GM12878 (cell line): Measurements from ENCODE around the gene DTNBP1. TPM values are rescaled to one million over a fixed set of nuclear protein-coding genes. Genes with fewer than 3 reads are reported as not detected.

Experiments
- ATAC-seq: fragments of 200-7000 bp; cut with Tn5 transposase; 3 replicates; pipeline ENCODE4 v1.9.1; 2020; ENCODE audit warnings: mild to moderate bottlenecking, moderate library complexity
- BruUV-seq: library from RNA; stranded (reverse); fragments of 400-500 nt; replicated peaks from 2 replicates; lab custom pipeline; 2021; lab: Mats Ljungman, UMichigan
- CTCF ChIA-PET: fragments of 300-600 bp; sonication (Branson Sonifier 250); formaldehyde crosslinking; extraction: SDS; loops from one replicate; lab custom pipeline; 2021; ENCODE audit warnings: inconsistent platforms; lab: Yijun Ruan, JAX
- POLR2A ChIA-PET: fragments of 350-600 bp; formaldehyde crosslinking; extraction: SDS; loops from one replicate; lab custom pipeline; 2021; ENCODE audit warnings: inconsistent platforms; lab: Charles Lee
- RAD21 ChIA-PET: fragments of 300-600 bp; sonication (Branson Sonifier 250); formaldehyde crosslinking; loops from one replicate; lab custom pipeline; 2023; ENCODE audit warnings: antibody characterized with exemption; ENCODE audit not compliant: unreplicated experiment; lab: Charles Lee
- SMC1A ChIA-PET: fragments of 300-600 bp; sonication (Branson Sonifier 250); formaldehyde crosslinking; loops from one replicate; lab custom pipeline; 2023; ENCODE audit not compliant: unreplicated experiment, uncharacterized antibody; lab: Charles Lee
- DNase-seq: peaks from one replicate; pipeline ENCODE4 v3.0.0-alpha.2; 2011; ENCODE audit warnings: low read depth, low spot score
- FAIRE-seq: peaks from 3 replicates; lab custom pipeline; 2011; peaks lifted over from hg19 to GRCh38; lab: Jason Lieb, UNC
- H2AFZ ChIP-seq: 2 replicates; pipeline ENCODE4 v1.6.0; 2011; ENCODE audit warnings: low read depth, low read length, control low read depth; ENCODE audit not compliant: control insufficient read depth
- H3K27ac ChIP-seq: 2 replicates; pipeline ENCODE4 v1.5.1; 2011; ENCODE audit warnings: control low read depth; ENCODE audit not compliant: control insufficient read depth, insufficient read depth
- H3K27me3 ChIP-seq, 2 experiments: replicated peaks in 1 of 2; 2 replicates each; pipeline versions ENCODE4 v1.6.0 to v1.6.1; 2011; ENCODE audit warnings: low read length in 1 of 2; ENCODE audit not compliant: control insufficient read depth in 2 of 2, insufficient read depth in 2 of 2
- H3K36me3 ChIP-seq, 2 experiments: 2 replicates each; pipeline ENCODE4 v1.5.1; 2011; ENCODE audit warnings: low read length in 1 of 2; ENCODE audit not compliant: control insufficient read depth in 2 of 2, insufficient read depth in 2 of 2
- H3K4me1 ChIP-seq: 2 replicates; pipeline ENCODE4 v1.6.1; 2011; ENCODE audit warnings: mild to moderate bottlenecking, low read length, moderate library complexity, mixed read lengths; ENCODE audit not compliant: control insufficient read depth, insufficient read depth
- H3K4me2 ChIP-seq: 2 replicates; pipeline ENCODE4 v1.6.0; 2011; ENCODE audit warnings: control low read depth; ENCODE audit not compliant: control insufficient read depth, insufficient read depth
- H3K4me3 ChIP-seq: fragments of 200-600 bp; sonication (generic); 2 replicates; pipeline ENCODE4 v1.5.1; 2016
- H3K79me2 ChIP-seq: 2 replicates; pipeline ENCODE4 v1.6.0; 2011; ENCODE audit warnings: low read length; ENCODE audit not compliant: control insufficient read depth, insufficient read depth
- H3K9ac ChIP-seq: 2 replicates; pipeline ENCODE4 v1.8.0; 2011; ENCODE audit warnings: low read length, control low read depth, mixed read lengths; ENCODE audit not compliant: control insufficient read depth, insufficient read depth
- H3K9me3 ChIP-seq: replicated peaks from 3 replicates; pipeline ENCODE4 v1.5.1; 2011; ENCODE audit warnings: mild to moderate bottlenecking, low read length; ENCODE audit not compliant: control insufficient read depth, insufficient read depth
- H4K20me1 ChIP-seq: 2 replicates; pipeline ENCODE4 v1.6.0; 2011; ENCODE audit not compliant: control insufficient read depth, insufficient read depth
- HDAC2 ChIP-seq: fragments of 200-600 bp; sonication (generic); IDR thresholded peaks from 2 replicates; pipeline ENCODE4 v1.6.1; 2017
- KDM1A ChIP-seq: fragments of 200-600 bp; sonication (generic); IDR thresholded peaks from 2 replicates; pipeline ENCODE4 v1.6.1; 2016; ENCODE audit warnings: borderline replicate concordance
- MTA2 ChIP-seq: fragments of 450-650 bp; IDR thresholded peaks from 2 replicates; pipeline ENCODE4 v1.6.1; 2016; ENCODE audit warnings: low read depth, mild to moderate bottlenecking, moderate library complexity
- MYB ChIP-seq: fragments of 150-350 bp; IDR thresholded peaks from 2 replicates; pipeline ENCODE4 v1.6.1; 2014; ENCODE audit warnings: mild to moderate bottlenecking, low read depth, low read length, borderline replicate concordance
- PBX3 ChIP-seq: IDR thresholded peaks from 2 replicates; pipeline ENCODE4 v1.6.1; 2011; ENCODE audit warnings: mild to moderate bottlenecking, low read depth, low read length, moderate library complexity; ENCODE audit not compliant: insufficient replicate concordance
- RBBP5 ChIP-seq: fragments of 200-600 bp; sonication (generic); conservative IDR thresholded peaks from 2 replicates; pipeline ENCODE4 v1.6.1; 2016
- WGBS: methylation state at CpG from one replicate; pipeline ENCODE4 v1.1.6; 2016; ENCODE audit warnings: low lambda C conversion rate; ENCODE audit not compliant: insufficient replicate concordance, insufficient coverage; ENCODE audit errors: missing lambda C conversion rate; 5-methylcytosine and 5-hydroxymethylcytosine counted together
- in situ Hi-C: fragments of 300-500 bp; cut with MboI; formaldehyde crosslinking; loops from 9 replicates; pipeline ENCODE4 v1.14.3; 2018; ENCODE audit warnings: mixed read lengths
- intact Hi-C: fragments of 100-400 bp; cut with micrococcal nuclease; formaldehyde crosslinking; loops from one replicate; pipeline ENCODE4 v1.14.2; 2022; ENCODE audit not compliant: unreplicated experiment
- polyA plus RNA-seq, 11 experiments: library from polyadenylated mRNA; depleted of rRNA in 4 of 11; unstranded in 6 of 11; stranded (reverse) in 5 of 11; fragments of >200 nt; fragmentation: Nextera tagmentation in 4 of 11; fragmentation: Illumina TruSeq in 1 of 11; extraction: Ambion mirVana in 4 of 11; extraction: Trizol in 1 of 11; gene quantifications; 1 replicate in 1 of 11; 2 replicates in 10 of 11; pipeline versions ENCODE4 v1.2.1 to v1.2.3, GENCODE V29; 2011 to 2016; ENCODE audit warnings: inconsistent platforms in 2 of 11, missing spikeins in 2 of 11, low read depth in 1 of 11
- total RNA-seq, 4 experiments: library from RNA; depleted of rRNA in 3 of 4; stranded (reverse); fragments of >200 nt in 3 of 4; fragmentation: Illumina TruSeq in 1 of 4; extraction: Trizol in 1 of 4; gene quantifications; 2 replicates each; pipeline versions ENCODE4 v1.2.1 to v1.2.3, GENCODE V29; 2013 to 2021
- TF ChIP-seq, protein P1 (sequence below): IDR thresholded peaks from 2 replicates; pipeline ENCODE4 v1.6.1; 2012; ENCODE audit warnings: improper control_type of control experiment, low read depth, low read length; ENCODE audit not compliant: insufficient replicate concordance

DTNBP1 gene
- total and polyA plus RNA-seq, 10 of the 15 experiments (the other 5 are each of a cell fraction or from before 2014, with no cell fraction given) = 7.1 to 40.3 (median 20.1) TPM

- DNase-seq = no peak
- H3K27ac ChIP-seq = no peak overlapping the region
- H3K36me3 ChIP-seq = peaks cover 0 to 13% of the 10 kb centered on the region in 2 experiments; a peak in 3 of 4 replicates
- in situ Hi-C loops (loop anchor here (25.0 kb wide), 1 partner anchor 1406 kb away; no protein-coding TSS in a partner anchor), intact Hi-C loops (no loop called here)
- ChIA-PET SMC1A (interaction anchor here (0.5 to 14.3 kb wide), 7 partner anchors 8 to 671 kb away, joined by 3 to 165 read pairs (median 4); no protein-coding TSS in a partner anchor), POLR2A (interaction anchor here (0.6 kb wide), 1 partner anchor 363 kb away, joined by 3 read pairs; no protein-coding TSS in a partner anchor), RAD21 (interaction anchor here (0.8 kb wide), 1 partner anchor 10 kb away, joined by 3 read pairs; no protein-coding TSS in a partner anchor), CTCF (interaction anchor here (0.6 to 2.1 kb wide), 4 partner anchors 56 to 564 kb away, joined by 3 to 5 read pairs (median 3); no protein-coding TSS in a partner anchor)
- H3K27me3 ChIP-seq = no peaks in the 10 kb centered on the region
- BruUV-seq = no TSS peak
- peaks cover 5% of the 10 kb centered on the region for H3K79me2 ChIP-seq
- TF ChIP-seq MYB (no peak), PBX3 (no peak), MTA2 (no peak), KDM1A (no peak), RBBP5 (no peak), HDAC2 (no peak)
- TF ChIP-seq, protein P1, sequence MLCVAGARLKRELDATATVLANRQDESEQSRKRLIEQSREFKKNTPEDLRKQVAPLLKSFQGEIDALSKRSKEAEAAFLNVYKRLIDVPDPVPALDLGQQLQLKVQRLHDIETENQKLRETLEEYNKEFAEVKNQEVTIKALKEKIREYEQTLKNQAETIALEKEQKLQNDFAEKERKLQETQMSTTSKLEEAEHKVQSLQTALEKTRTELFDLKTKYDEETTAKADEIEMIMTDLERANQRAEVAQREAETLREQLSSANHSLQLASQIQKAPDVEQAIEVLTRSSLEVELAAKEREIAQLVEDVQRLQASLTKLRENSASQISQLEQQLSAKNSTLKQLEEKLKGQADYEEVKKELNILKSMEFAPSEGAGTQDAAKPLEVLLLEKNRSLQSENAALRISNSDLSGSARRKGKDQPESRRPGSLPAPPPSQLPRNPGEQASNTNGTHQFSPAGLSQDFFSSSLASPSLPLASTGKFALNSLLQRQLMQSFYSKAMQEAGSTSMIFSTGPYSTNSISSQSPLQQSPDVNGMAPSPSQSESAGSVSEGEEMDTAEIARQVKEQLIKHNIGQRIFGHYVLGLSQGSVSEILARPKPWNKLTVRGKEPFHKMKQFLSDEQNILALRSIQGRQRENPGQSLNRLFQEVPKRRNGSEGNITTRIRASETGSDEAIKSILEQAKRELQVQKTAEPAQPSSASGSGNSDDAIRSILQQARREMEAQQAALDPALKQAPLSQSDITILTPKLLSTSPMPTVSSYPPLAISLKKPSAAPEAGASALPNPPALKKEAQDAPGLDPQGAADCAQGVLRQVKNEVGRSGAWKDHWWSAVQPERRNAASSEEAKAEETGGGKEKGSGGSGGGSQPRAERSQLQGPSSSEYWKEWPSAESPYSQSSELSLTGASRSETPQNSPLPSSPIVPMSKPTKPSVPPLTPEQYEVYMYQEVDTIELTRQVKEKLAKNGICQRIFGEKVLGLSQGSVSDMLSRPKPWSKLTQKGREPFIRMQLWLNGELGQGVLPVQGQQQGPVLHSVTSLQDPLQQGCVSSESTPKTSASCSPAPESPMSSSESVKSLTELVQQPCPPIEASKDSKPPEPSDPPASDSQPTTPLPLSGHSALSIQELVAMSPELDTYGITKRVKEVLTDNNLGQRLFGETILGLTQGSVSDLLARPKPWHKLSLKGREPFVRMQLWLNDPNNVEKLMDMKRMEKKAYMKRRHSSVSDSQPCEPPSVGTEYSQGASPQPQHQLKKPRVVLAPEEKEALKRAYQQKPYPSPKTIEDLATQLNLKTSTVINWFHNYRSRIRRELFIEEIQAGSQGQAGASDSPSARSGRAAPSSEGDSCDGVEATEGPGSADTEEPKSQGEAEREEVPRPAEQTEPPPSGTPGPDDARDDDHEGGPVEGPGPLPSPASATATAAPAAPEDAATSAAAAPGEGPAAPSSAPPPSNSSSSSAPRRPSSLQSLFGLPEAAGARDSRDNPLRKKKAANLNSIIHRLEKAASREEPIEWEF = no peak
- no peak overlapping the region for H3K4me3 ChIP-seq
- 96% methylated on average over 6 of the region's 6 CpGs for WGBS
- FAIRE-seq = no peak
- no peaks in the 10 kb centered on the region for H4K20me1 ChIP-seq
- no peak overlapping the region for H3K4me2 ChIP-seq
- no peaks in the 10 kb centered on the region; the same call in 2 of the 3 replicates for H3K9me3 ChIP-seq
- ATAC-seq = no peak
- no peak overlapping the region for H2AFZ ChIP-seq
- H3K4me1 ChIP-seq = peaks cover 18% of the 10 kb centered on the region
- no peak overlapping the region for H3K9ac ChIP-seq
Observed at GRCh38 chr6:15618685-15619084, 44.1 kb downstream of the DTNBP1 start.
